ENCODE data around the gene ZBTB47. TPM values are rescaled to one million over a fixed set of nuclear protein-coding genes. Genes with fewer than 3 reads are reported as not detected.

Gene ZBTB47
- total RNA-seq, 1 experiment from 2014 or later, result 8.1 TPM

DNA sequence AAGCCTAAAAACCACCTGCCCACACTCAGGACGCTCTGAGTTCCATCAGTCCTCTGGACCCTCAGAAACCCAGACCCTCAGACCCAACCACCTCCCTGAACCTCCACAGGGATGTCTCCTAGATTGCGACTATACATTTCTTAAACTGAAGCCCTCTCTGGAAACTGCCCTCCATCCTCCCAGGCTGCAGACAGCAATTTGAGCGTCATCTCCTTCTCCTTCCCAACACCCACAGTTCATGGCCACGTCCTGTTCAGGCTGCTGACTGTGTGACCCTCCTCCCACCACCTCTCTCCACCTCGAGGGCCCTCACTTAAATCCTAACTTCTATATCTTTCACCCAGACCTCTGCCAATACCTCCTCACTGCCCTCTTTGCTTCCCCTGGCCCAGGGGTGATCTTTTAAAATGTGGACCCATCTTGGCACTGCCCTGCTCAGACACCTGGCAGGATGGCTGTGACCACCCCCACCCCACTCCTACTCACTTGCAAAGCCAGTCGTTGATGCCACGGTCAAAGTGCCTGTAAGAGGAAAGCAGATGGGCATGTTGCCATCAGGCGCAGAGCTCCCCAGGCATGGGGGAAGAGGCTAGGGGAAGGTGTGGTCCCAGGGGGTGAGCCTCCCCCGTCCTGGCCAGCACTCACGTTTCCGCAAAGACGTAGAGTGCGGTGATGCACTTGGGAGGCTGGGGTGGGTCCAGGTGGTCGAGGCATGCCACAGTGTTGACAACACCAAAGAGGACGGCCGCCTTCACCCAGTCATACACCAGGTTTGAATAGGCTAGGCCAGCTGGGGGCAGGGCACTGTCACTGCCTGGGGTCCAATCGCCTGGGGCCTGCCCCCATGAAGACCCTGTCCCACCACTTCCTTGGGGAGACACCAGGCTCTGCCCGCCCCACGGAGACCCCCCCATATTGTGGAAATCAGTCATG is 43.1 kb downstream of the ZBTB47 start:
- Histone ChIP-seq H3K27me3 (ENCODE audit: insufficient read depth, low read depth) (peaks cover 31% of the 10 kb centered on the region), H3F3A (ENCODE audit: insufficient read depth, low read depth) (no peaks in the 10 kb centered on the region), H4K20me1 (ENCODE audit: insufficient read depth) (no peaks in the 10 kb centered on the region), H3K79me2 (ENCODE audit: low read depth) (no peaks in the 10 kb centered on the region), H3K9me3 (ENCODE audit: insufficient read depth, low read depth) (no peaks in the 10 kb centered on the region), H3K36me3 (ENCODE audit: low read depth) (no peaks in the 10 kb centered on the region), H2AFZ (no peak overlapping the region), H3K4me3 (no peak overlapping the region), H3K4me2 (no peak overlapping the region), H3K27ac (no peak overlapping the region), H3K9me2 (ENCODE audit: insufficient read depth) (no peaks in the 10 kb centered on the region), H3K4me1 (replicated peaks; ENCODE audit: insufficient read depth) (no peaks in the 10 kb centered on the region)
- no TSS peak for BruUV-seq (replicated peaks)
- TF ChIP-seq EZH2 (IDR thresholded peaks at IDR 0.05; ENCODE audit: low read depth) (no peak), CTCF (conservative IDR thresholded peaks at IDR 0.05) (no peak)
- ChIA-PET CTCF (interaction anchor here (0.6 kb wide), 1 partner anchor 48 kb away, joined by 16 read pairs; no protein-coding TSS in a partner anchor), POLR2A (ENCODE audit: unreplicated experiment) (no interaction called here)
- intact Hi-C loops (cut with micrococcal nuclease; ENCODE audit: unreplicated experiment), result no loop called here
- no peak for DNase-seq

- Histone ChIP-seq H3K9me3 (ENCODE audit: insufficient read depth, low read depth) (no peaks in the 10 kb centered on the region), H3K4me1 (replicated peaks; ENCODE audit: insufficient read depth) (no peaks in the 10 kb centered on the region), H3K79me2 (ENCODE audit: low read depth) (no peaks in the 10 kb centered on the region), H2AFZ (no peak overlapping the region), H3K4me3 (no peak overlapping the region), H4K20me1 (ENCODE audit: insufficient read depth) (no peaks in the 10 kb centered on the region), H3K36me3 (ENCODE audit: low read depth) (no peaks in the 10 kb centered on the region), H3K27ac (no peak overlapping the region), H3K9me2 (ENCODE audit: insufficient read depth) (no peaks in the 10 kb centered on the region), H3K4me2 (no peak overlapping the region), H3K27me3 (ENCODE audit: insufficient read depth, low read depth) (peaks cover 34% of the 10 kb centered on the region), H3F3A (ENCODE audit: insufficient read depth, low read depth) (no peaks in the 10 kb centered on the region)
- CTCF ChIA-PET, result no interaction called here
- no TSS peak for BruUV-seq (replicated peaks)
- TF ChIP-seq CTCF (conservative IDR thresholded peaks at IDR 0.05) (no peak), EZH2 (IDR thresholded peaks at IDR 0.05; ENCODE audit: low read depth) (no peak)
- POLR2A ChIA-PET (ENCODE audit: unreplicated experiment), result no interaction called here
- intact Hi-C loops (cut with micrococcal nuclease; ENCODE audit: unreplicated experiment), result no loop called here
- DNase-seq, result no peak
Measured at GRCh38 chr3:42697289-42698051, 44.0 kb downstream of the ZBTB47 start.

GRCh38 chr3:42698216-42698910 is 44.9 kb downstream of the ZBTB47 start:
- Histone ChIP-seq H3K27ac (no peak overlapping the region), H3K4me3 (no peak overlapping the region), H3K4me1 (replicated peaks; ENCODE audit: insufficient read depth) (no peaks in the 10 kb centered on the region), H3K79me2 (ENCODE audit: low read depth) (no peaks in the 10 kb centered on the region), H3K27me3 (ENCODE audit: insufficient read depth, low read depth) (peaks cover 34% of the 10 kb centered on the region), H3K9me2 (ENCODE audit: insufficient read depth) (no peaks in the 10 kb centered on the region), H2AFZ (no peak overlapping the region), H3F3A (ENCODE audit: insufficient read depth, low read depth) (no peaks in the 10 kb centered on the region), H3K4me2 (no peak overlapping the region), H3K36me3 (ENCODE audit: low read depth) (no peaks in the 10 kb centered on the region), H3K9me3 (ENCODE audit: insufficient read depth, low read depth) (no peaks in the 10 kb centered on the region), H4K20me1 (ENCODE audit: insufficient read depth) (no peaks in the 10 kb centered on the region)
- no peak for DNase-seq
- CTCF ChIA-PET, result no interaction called here
- POLR2A ChIA-PET (ENCODE audit: unreplicated experiment), result no interaction called here
- intact Hi-C loops (cut with micrococcal nuclease; ENCODE audit: unreplicated experiment), result no loop called here
- BruUV-seq (replicated peaks), result no TSS peak
- no peak for TF ChIP-seq CTCF (conservative IDR thresholded peaks at IDR 0.05)
- no peak for TF ChIP-seq EZH2 (IDR thresholded peaks at IDR 0.05; ENCODE audit: low read depth)
